Endothelial cell of umbilical vein (primary cell): ENCODE data around the gene ZSCAN1. TPM values are rescaled to one million over a fixed set of nuclear protein-coding genes. Genes with fewer than 3 reads are reported as not detected.

Experiments
- BruUV-seq: library from RNA; stranded (reverse); fragments of 400-500 nt; replicated peaks from 2 replicates; lab custom pipeline; 2021; lab: Mats Ljungman, UMichigan
- CTCF ChIA-PET: fragments of 300-600, 350-600 bp; sonication (Branson Sonifier 250); formaldehyde crosslinking; loops from one replicate; lab custom pipeline; 2021; ENCODE audit warnings: antibody characterized with exemption, inconsistent platforms; lab: Charles Lee
- POLR2A ChIA-PET: fragments of 300-600, 350-600 bp; sonication (Branson Sonifier 250); formaldehyde crosslinking; loops from one replicate; lab custom pipeline; 2021; ENCODE audit warnings: antibody characterized with exemption, inconsistent platforms; lab: Charles Lee
- DNase-seq: peaks from one replicate; pipeline ENCODE4 v3.0.0-alpha.2; 2011; ENCODE audit warnings: low read depth, low spot score
- FAIRE-seq: peaks from 2 replicates; lab custom pipeline; 2011; peaks lifted over from hg19 to GRCh38; lab: Jason Lieb, UNC
- H2AFZ ChIP-seq: 2 replicates; pipeline ENCODE4 v1.6.0; 2012; ENCODE audit warnings: low read depth, low read length, control low read depth, inconsistent platforms
- H3K27ac ChIP-seq: 2 replicates; pipeline ENCODE4 v1.5.1; 2011; ENCODE audit warnings: low read depth, mild to moderate bottlenecking, control low read depth, low read length, moderate library complexity; ENCODE audit not compliant: insufficient read depth
- H3K27me3 ChIP-seq, 2 experiments: 2 replicates each; pipeline versions ENCODE4 v1.6.0 to v1.6.1; 2011; ENCODE audit warnings: low read length in 2 of 2, mixed read lengths in 1 of 2; ENCODE audit not compliant: control insufficient read depth in 2 of 2, insufficient read depth in 2 of 2
- H3K36me3 ChIP-seq, 2 experiments: 2 replicates in 1 of 2; 3 replicates in 1 of 2; pipeline ENCODE4 v1.5.1; 2011; ENCODE audit warnings: low read length in 2 of 2, mild to moderate bottlenecking in 1 of 2, moderate library complexity in 1 of 2; ENCODE audit not compliant: control insufficient read depth in 2 of 2, insufficient read depth in 2 of 2; ENCODE audit errors: extremely low read depth in 1 of 2
- H3K4me1 ChIP-seq: 3 replicates; pipeline ENCODE4 v1.5.1; 2011; ENCODE audit warnings: mild to moderate bottlenecking, low read length; ENCODE audit not compliant: control insufficient read depth, insufficient read depth; ENCODE audit errors: extremely low read depth
- H3K4me2 ChIP-seq: 2 replicates; pipeline ENCODE4 v1.6.1; 2011; ENCODE audit warnings: low read length, control low read depth, mixed read lengths; ENCODE audit not compliant: insufficient read depth
- H3K4me3 ChIP-seq, 3 experiments: fragments of 200-600 bp in 1 of 3; sonication (generic), shearing (Covaris generic) in 1 of 3; replicated peaks in 1 of 3; 2 replicates each; pipeline ENCODE4 v1.5.1; 2011 to 2016; ENCODE audit warnings: control low read depth in 3 of 3, low read length in 3 of 3, mild to moderate bottlenecking in 2 of 3, inconsistent platforms in 1 of 3, low read depth in 1 of 3, moderate library complexity in 1 of 3; ENCODE audit not compliant: insufficient read depth in 1 of 3
- H3K79me2 ChIP-seq: 2 replicates; pipeline ENCODE4 v1.6.0; 2012; ENCODE audit warnings: low read length, inconsistent platforms; ENCODE audit not compliant: control insufficient read depth, insufficient read depth
- H3K9ac ChIP-seq: replicated peaks from 2 replicates; pipeline ENCODE3; 2011; ENCODE audit warnings: low read length, control low read depth; ENCODE audit not compliant: insufficient read depth; ENCODE audit errors: extremely low read depth
- H3K9me1 ChIP-seq: replicated peaks from 3 replicates; pipeline ENCODE4 v1.6.0; 2011; ENCODE audit warnings: mild to moderate bottlenecking, low read length; ENCODE audit not compliant: control insufficient read depth, insufficient read depth; ENCODE audit errors: extremely low read depth
- H3K9me3 ChIP-seq: replicated peaks from 2 replicates; pipeline ENCODE4 v1.5.1; 2012; ENCODE audit warnings: low read length, inconsistent platforms; ENCODE audit not compliant: control insufficient read depth, insufficient read depth
- H4K20me1 ChIP-seq: replicated peaks from 2 replicates; pipeline ENCODE3; 2011; ENCODE audit warnings: mild to moderate bottlenecking, low read length; ENCODE audit not compliant: control insufficient read depth, insufficient read depth; ENCODE audit errors: extremely low read depth
- EZH2 ChIP-seq: IDR thresholded peaks from 2 replicates; pipeline ENCODE4 v1.6.1; 2012; ENCODE audit warnings: borderline replicate concordance, low read depth, mild to moderate bottlenecking, moderate library complexity, low read length, inconsistent platforms; ENCODE audit not compliant: severe bottlenecking
- FOS ChIP-seq: IDR thresholded peaks from 2 replicates; pipeline ENCODE4 v1.6.1; 2011; ENCODE audit warnings: mild to moderate bottlenecking, low read length, moderate library complexity, borderline replicate concordance; ENCODE audit not compliant: insufficient read depth
- GATA2 ChIP-seq: IDR thresholded peaks from 2 replicates; pipeline ENCODE4 v1.7.0; 2011; ENCODE audit warnings: low read depth, mild to moderate bottlenecking, moderate library complexity, mixed read lengths, low read length; ENCODE audit not compliant: insufficient read length, insufficient read depth
- JUN ChIP-seq: IDR thresholded peaks from 2 replicates; pipeline ENCODE4 v1.6.1; 2011; ENCODE audit warnings: borderline replicate concordance, low read depth; ENCODE audit not compliant: insufficient read length, insufficient read depth
- MYC ChIP-seq: IDR thresholded peaks from one replicate; pipeline ENCODE4 v1.6.1; 2011; ENCODE audit warnings: mild to moderate bottlenecking, low read depth, low read length
- POLR2A ChIP-seq: IDR thresholded peaks from 2 replicates; pipeline ENCODE4 v1.6.1; 2012; ENCODE audit warnings: low read depth, mild to moderate bottlenecking, control low read depth, low read length
- POLR2AphosphoS5 ChIP-seq: IDR thresholded peaks from 2 replicates; pipeline ENCODE4 v1.6.1; 2012; ENCODE audit warnings: low read depth, mild to moderate bottlenecking, control low read depth, low read length, moderate library complexity; ENCODE audit not compliant: insufficient read depth
- dilution Hi-C: fragments of 300-500 bp; cut with MboI; formaldehyde crosslinking; loops from one replicate; pipeline ENCODE4 v1.15.0; 2019; ENCODE audit warnings: low sequenced_read_pairs; ENCODE audit not compliant: extremely low pct_ligation_motif_present
- intact Hi-C: fragments of 100-400 bp; cut with micrococcal nuclease; formaldehyde crosslinking; loops from one replicate; pipeline ENCODE4 v1.10.0; 2022
- polyA plus RNA-seq, 4 experiments: library from polyadenylated mRNA; depleted of rRNA in 3 of 4; stranded (reverse) in 3 of 4; unstranded in 1 of 4; fragments of >200 nt; gene quantifications; 2 replicates each; pipeline versions ENCODE4 v1.2.1 to v1.2.3, GENCODE V29; 2011 to 2012; ENCODE audit warnings: missing spikeins in 1 of 4
- total RNA-seq: library from RNA; stranded (reverse); gene quantifications from 2 replicates; pipeline ENCODE4 v1.2.3, GENCODE V29; 2021
- TF ChIP-seq, protein P1 (sequence below), 2 donors: IDR thresholded peaks; 1 replicate in 1 of 2; 2 replicates in 1 of 2; pipeline ENCODE4 v1.5.1; 2011; ENCODE audit warnings: low read length in 2 of 2, mild to moderate bottlenecking in 2 of 2, moderate library complexity in 2 of 2, control low read depth in 1 of 2, inconsistent platforms in 1 of 2, low read depth in 1 of 2; ENCODE audit not compliant: insufficient read depth in 1 of 2; ENCODE audit errors: extremely low read depth in 1 of 2
- TF ChIP-seq, protein P2 (sequence below): IDR thresholded peaks from 2 replicates; pipeline ENCODE4 v1.6.1; 2011; ENCODE audit not compliant: insufficient read depth, insufficient read length

The ZSCAN1 gene
- total and polyA plus RNA-seq, 2 donors (not counting 3 experiments of a cell fraction or from before 2014, with no cell fraction given), result 0.10 TPM; not detected in 1

DNA sequence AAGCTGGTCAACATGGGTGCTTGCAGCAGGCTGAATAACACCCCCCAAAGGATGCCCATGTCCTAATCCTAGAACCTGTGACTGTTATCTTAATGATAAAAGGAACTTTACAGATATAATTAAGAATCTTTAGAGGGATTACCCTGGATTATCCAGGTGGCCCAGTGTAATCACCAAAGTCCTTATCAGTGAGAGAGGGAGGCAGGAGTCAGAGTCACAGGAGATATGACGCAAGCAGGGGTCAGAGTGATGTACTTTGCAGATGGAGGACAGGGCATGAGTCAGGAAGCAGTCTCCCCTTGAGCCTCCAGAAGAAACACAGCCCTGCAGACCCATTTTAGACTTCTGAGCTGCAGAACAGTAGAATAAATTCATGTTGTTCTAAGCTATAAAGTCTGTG lies 41.0 kb upstream of the ZSCAN1 start:
- H3K9me1 ChIP-seq, result no peaks in the 10 kb centered on the region
- TF ChIP-seq JUN (no peak), POLR2A (no peak), POLR2AphosphoS5 (no peak), FOS (no peak), EZH2 (no peak), GATA2 (no peak), MYC (no peak)
- TF ChIP-seq, protein P1, sequence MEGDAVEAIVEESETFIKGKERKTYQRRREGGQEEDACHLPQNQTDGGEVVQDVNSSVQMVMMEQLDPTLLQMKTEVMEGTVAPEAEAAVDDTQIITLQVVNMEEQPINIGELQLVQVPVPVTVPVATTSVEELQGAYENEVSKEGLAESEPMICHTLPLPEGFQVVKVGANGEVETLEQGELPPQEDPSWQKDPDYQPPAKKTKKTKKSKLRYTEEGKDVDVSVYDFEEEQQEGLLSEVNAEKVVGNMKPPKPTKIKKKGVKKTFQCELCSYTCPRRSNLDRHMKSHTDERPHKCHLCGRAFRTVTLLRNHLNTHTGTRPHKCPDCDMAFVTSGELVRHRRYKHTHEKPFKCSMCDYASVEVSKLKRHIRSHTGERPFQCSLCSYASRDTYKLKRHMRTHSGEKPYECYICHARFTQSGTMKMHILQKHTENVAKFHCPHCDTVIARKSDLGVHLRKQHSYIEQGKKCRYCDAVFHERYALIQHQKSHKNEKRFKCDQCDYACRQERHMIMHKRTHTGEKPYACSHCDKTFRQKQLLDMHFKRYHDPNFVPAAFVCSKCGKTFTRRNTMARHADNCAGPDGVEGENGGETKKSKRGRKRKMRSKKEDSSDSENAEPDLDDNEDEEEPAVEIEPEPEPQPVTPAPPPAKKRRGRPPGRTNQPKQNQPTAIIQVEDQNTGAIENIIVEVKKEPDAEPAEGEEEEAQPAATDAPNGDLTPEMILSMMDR (IDR thresholded peaks at IDR 0.05; ENCODE audit: extremely low read depth in 1 of 2, insufficient read depth in 1 of 2, low read depth in 1 of 2, low read length in 2 of 2), result no peak
- TF ChIP-seq, protein P2, sequence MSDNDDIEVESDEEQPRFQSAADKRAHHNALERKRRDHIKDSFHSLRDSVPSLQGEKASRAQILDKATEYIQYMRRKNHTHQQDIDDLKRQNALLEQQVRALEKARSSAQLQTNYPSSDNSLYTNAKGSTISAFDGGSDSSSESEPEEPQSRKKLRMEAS, result no peak
- H3K4me1 ChIP-seq, result no peaks in the 10 kb centered on the region
- no peaks in the 10 kb centered on the region for H3K79me2 ChIP-seq
- intact Hi-C loops, result no loop called here
- H3K9ac ChIP-seq, result no peak overlapping the region
- peaks cover 7 to 25% of the 10 kb centered on the region in 2 experiments for H3K36me3 ChIP-seq
- dilution Hi-C loops, result no loop called here
- no peak overlapping the region for H3K4me3 ChIP-seq
- DNase-seq (no peak), FAIRE-seq (no peak)
- no TSS peak for BruUV-seq
- ChIA-PET CTCF (no interaction called here), POLR2A (no interaction called here)
- H3K4me2 ChIP-seq, result no peak overlapping the region
- no peak overlapping the region for H2AFZ ChIP-seq
- H3K27ac ChIP-seq, result no peak overlapping the region
- H3K27me3 ChIP-seq, result no peaks in the 10 kb centered on the region
- no peaks in the 10 kb centered on the region for H3K9me3 ChIP-seq
- no peaks in the 10 kb centered on the region for H4K20me1 ChIP-seq
